HCT116 (cell line): Measurements from ENCODE around the gene AGPS. TPM values are rescaled to one million over a fixed set of nuclear protein-coding genes. Genes with fewer than 3 reads are reported as not detected.
A peak's percentile ranks its signal among the peaks of the same experiment; 100 is the strongest.

Experiments
- ATAC-seq: fragments of 200-7000 bp; cut with Tn5 transposase; 2 replicates; pipeline ENCODE4 v1.9.1; 2020; ENCODE audit warnings: mild to moderate bottlenecking, moderate library complexity
- BruUV-seq: library from RNA; stranded (reverse); fragments of 400-500 nt; replicated peaks from 2 replicates; lab custom pipeline; 2021; lab: Mats Ljungman, UMichigan
- CTCF ChIA-PET: fragments of 300-600 bp; sonication (Branson Sonifier 250); formaldehyde crosslinking; loops from one replicate; lab custom pipeline; 2021; ENCODE audit warnings: antibody characterized with exemption; lab: Charles Lee
- POLR2A ChIA-PET: fragments of 300-600, 350-600 bp; sonication (Branson Sonifier 250); formaldehyde crosslinking; loops from one replicate; lab custom pipeline; 2021; ENCODE audit warnings: antibody characterized with exemption; lab: Charles Lee
- RAD21 ChIA-PET, 2 experiments: fragments of 300-600 bp; sonication (Branson Sonifier 250); formaldehyde crosslinking; loops; one replicate each; lab custom pipeline; 2023; ENCODE audit warnings: low total read pairs in 2 of 2; ENCODE audit not compliant: uncharacterized antibody in 2 of 2, unreplicated experiment in 2 of 2, low non-redundant PET in 1 of 2; lab: Charles Lee
- DNase-seq: peaks from one replicate; pipeline ENCODE4 v3.0.0-alpha.2; 2010; ENCODE audit warnings: low read depth, low spot score
- H2AFZ ChIP-seq: fragments of 200-600 bp; shearing (Covaris generic), sonication (generic); 2 replicates; pipeline ENCODE4 v1.6.1; 2017; ENCODE audit warnings: low read depth, mixed run types, mixed read lengths, antibody characterized with exemption, low read length; ENCODE audit not compliant: poor library complexity, severe bottlenecking
- H3K27ac ChIP-seq: 2 replicates; pipeline ENCODE4 v1.5.1; 2012; ENCODE audit warnings: low read depth, low read length
- H3K27me3 ChIP-seq: fragments of 200-600 bp; sonication (generic); 2 replicates; pipeline ENCODE4 v1.6.1; 2016; ENCODE audit warnings: mixed run types, low read length, mixed read lengths; ENCODE audit not compliant: insufficient read depth
- H3K36me3 ChIP-seq, 2 experiments: fragments of 200-500 bp in 1 of 2; fragments of 200-600 bp in 1 of 2; sonication (Bioruptor generic) in 1 of 2; sonication (generic) in 1 of 2; 2 replicates each; pipeline versions ENCODE4 v1.5.1 to v1.6.1; 2014 to 2016; ENCODE audit warnings: low read length in 2 of 2, inconsistent platforms in 1 of 2, mixed read lengths in 1 of 2, mixed run types in 1 of 2; ENCODE audit not compliant: insufficient read depth in 2 of 2, control insufficient read depth in 1 of 2
- H3K4me1 ChIP-seq, 2 experiments: fragments of 200-600 bp in 1 of 2; sonication (generic) in 1 of 2; 2 replicates each; pipeline versions ENCODE4 v1.5.1 to v1.6.1; 2012 to 2017; ENCODE audit warnings: low read length in 2 of 2, inconsistent platforms in 1 of 2, mild to moderate bottlenecking in 1 of 2, mixed read lengths in 1 of 2, mixed run types in 1 of 2, moderate library complexity in 1 of 2; ENCODE audit not compliant: insufficient read depth in 2 of 2, control insufficient read depth in 1 of 2
- H3K4me2 ChIP-seq: fragments of 200-600 bp; sonication (generic); 2 replicates; pipeline ENCODE4 v1.6.1; 2017; ENCODE audit warnings: mixed run types, low read length, mixed read lengths
- H3K4me3 ChIP-seq, 2 experiments: fragments of 200-600 bp in 1 of 2; sonication (generic) in 1 of 2; replicated peaks in 1 of 2; 2 replicates each; pipeline ENCODE4 v1.5.1; 2011 to 2016; ENCODE audit warnings: low read length in 2 of 2, control low read depth in 1 of 2, low read depth in 1 of 2, mild to moderate bottlenecking in 1 of 2, mixed read lengths in 1 of 2, mixed run types in 1 of 2
- H3K79me2 ChIP-seq: fragments of 200-600 bp; sonication (generic); 2 replicates; pipeline ENCODE4 v1.6.1; 2017; ENCODE audit warnings: mild to moderate bottlenecking, mixed run types, low read length, moderate library complexity, mixed read lengths; ENCODE audit not compliant: insufficient read depth
- H3K9ac ChIP-seq: fragments of 200-600 bp; sonication (generic); 2 replicates; pipeline ENCODE4 v1.6.1; 2016; ENCODE audit warnings: low read length, mixed read lengths
- H3K9me2 ChIP-seq: fragments of 200-600 bp; sonication (generic), shearing (Covaris generic); 2 replicates; pipeline ENCODE4 v1.6.1; 2017; ENCODE audit warnings: mixed run types, mild to moderate bottlenecking, moderate library complexity; ENCODE audit not compliant: insufficient read depth
- H3K9me3 ChIP-seq, 2 experiments: fragments of 200-500 bp in 1 of 2; fragments of 200-600 bp in 1 of 2; sonication (Bioruptor generic) in 1 of 2; sonication (generic) in 1 of 2; 2 replicates each; pipeline ENCODE4 v1.6.1; 2014 to 2017; ENCODE audit warnings: low read length in 2 of 2, mixed read lengths in 2 of 2, inconsistent platforms in 1 of 2, low read depth in 1 of 2, mild to moderate bottlenecking in 1 of 2, mixed run types in 1 of 2, moderate library complexity in 1 of 2; ENCODE audit not compliant: control insufficient read depth in 1 of 2, insufficient read depth in 1 of 2
- H4K20me1 ChIP-seq: fragments of 200-600 bp; sonication (generic), shearing (Covaris generic); 2 replicates; pipeline ENCODE4 v1.6.1; 2017; ENCODE audit warnings: mixed run types, mild to moderate bottlenecking, moderate library complexity; ENCODE audit not compliant: insufficient read depth
- CTCF ChIP-seq, 3 experiments: fragments of 200-600 bp in 1 of 3; sonication (generic) in 1 of 3; IDR thresholded peaks in 2 of 3; conservative IDR thresholded peaks in 1 of 3; 2 replicates each; pipeline ENCODE4 v1.5.1; 2012 to 2017; ENCODE audit warnings: low read depth in 2 of 3, low read length in 2 of 3, antibody characterized with exemption in 1 of 3, borderline replicate concordance in 1 of 3, control low read depth in 1 of 3, mild to moderate bottlenecking in 1 of 3, mixed read lengths in 1 of 3, mixed run types in 1 of 3, moderate library complexity in 1 of 3; ENCODE audit not compliant: insufficient read depth in 1 of 3
- EGR1 ChIP-seq: IDR thresholded peaks from 2 replicates; pipeline ENCODE4 v1.6.1; 2012; ENCODE audit warnings: low read depth
- FOSL1 ChIP-seq: IDR thresholded peaks from 2 replicates; pipeline ENCODE4 v1.6.1; 2012; ENCODE audit warnings: low read depth
- POLR2AphosphoS5 ChIP-seq: IDR thresholded peaks from 2 replicates; pipeline ENCODE4 v1.6.1; 2011; ENCODE audit warnings: mild to moderate bottlenecking, low read depth, low read length, moderate library complexity
- SIN3A ChIP-seq: IDR thresholded peaks from 2 replicates; pipeline ENCODE4 v1.6.1; 2012; ENCODE audit warnings: low read depth
- ZBTB33 ChIP-seq: IDR thresholded peaks from 2 replicates; pipeline ENCODE4 v1.6.1; 2011; ENCODE audit warnings: mild to moderate bottlenecking, low read length, moderate library complexity; ENCODE audit not compliant: insufficient replicate concordance; ENCODE audit errors: extremely low read depth
- intact Hi-C: fragments of 100-400 bp; cut with micrococcal nuclease; formaldehyde crosslinking; loops from 2 replicates; pipeline ENCODE4 v1.10.0; 2022
- total RNA-seq: library from RNA; stranded (reverse); gene quantifications from one replicate; pipeline ENCODE4 v1.2.1, GENCODE V29; 2021; ENCODE audit not compliant: unreplicated experiment
- TF ChIP-seq, protein P1 (sequence below): IDR thresholded peaks from 2 replicates; pipeline ENCODE4 v1.6.1; 2012; ENCODE audit warnings: low read depth

AGPS gene
- total RNA-seq, 1 experiment from 2014 or later = 66.6 TPM

DNA sequence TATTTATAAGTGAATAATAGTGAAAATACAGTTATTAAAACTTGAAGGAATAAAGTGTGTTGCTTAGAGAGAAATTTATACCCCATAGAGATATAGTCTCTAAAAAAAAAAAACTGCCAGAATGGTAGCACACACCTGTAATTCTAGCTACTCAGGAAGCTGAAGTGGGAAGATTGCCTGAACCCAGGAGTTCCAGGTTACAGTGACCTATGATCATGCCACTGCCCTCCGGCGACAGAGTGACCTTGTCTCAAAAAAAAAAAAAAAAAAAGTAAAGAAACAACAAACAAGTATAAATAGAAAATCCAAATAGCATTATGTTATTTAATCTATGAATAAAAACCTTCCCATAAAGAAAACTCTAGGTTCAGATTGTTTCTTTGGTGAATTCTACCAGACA lies 7.4 kb upstream of the AGPS start:
- H3K79me2 ChIP-seq = no peaks in the 10 kb centered on the region
- no peak for ATAC-seq
- no peak overlapping the region for H2AFZ ChIP-seq
- no peaks in the 10 kb centered on the region for H3K27me3 ChIP-seq
- ChIA-PET POLR2A (no interaction called here), CTCF (no interaction called here), RAD21 (no interaction called here)
- no peaks in the 10 kb centered on the region for H3K9me2 ChIP-seq
- H3K36me3 ChIP-seq = no peaks in the 10 kb centered on the region
- no TSS peak for BruUV-seq
- no peak overlapping the region for H3K4me2 ChIP-seq
- H3K4me1 ChIP-seq = no peaks in the 10 kb centered on the region
- no peak for TF ChIP-seq CTCF (IDR thresholded peaks at IDR 0.05 in 2 of 3, conservative IDR thresholded peaks at IDR 0.05 in 1 of 3; ENCODE audit: borderline replicate concordance in 1 of 3, insufficient read depth in 1 of 3, low read depth in 2 of 3, low read length in 2 of 3)
- intact Hi-C loops = no loop called here
- H3K9me3 ChIP-seq = no peaks in the 10 kb centered on the region
- DNase-seq = no peak
- H3K9ac ChIP-seq = no peak overlapping the region
- no peak overlapping the region for H3K4me3 ChIP-seq
- no peaks in the 10 kb centered on the region for H4K20me1 ChIP-seq
- no peak overlapping the region for H3K27ac ChIP-seq

GRCh38 chr2:177391822-177392372 lies 676 bp upstream of the AGPS start:
- TF ChIP-seq FOSL1 = no peak
- TF ChIP-seq EGR1 = no peak
- no peak for TF ChIP-seq SIN3A
- TF ChIP-seq POLR2AphosphoS5 = no peak
- TF ChIP-seq, protein P1, sequence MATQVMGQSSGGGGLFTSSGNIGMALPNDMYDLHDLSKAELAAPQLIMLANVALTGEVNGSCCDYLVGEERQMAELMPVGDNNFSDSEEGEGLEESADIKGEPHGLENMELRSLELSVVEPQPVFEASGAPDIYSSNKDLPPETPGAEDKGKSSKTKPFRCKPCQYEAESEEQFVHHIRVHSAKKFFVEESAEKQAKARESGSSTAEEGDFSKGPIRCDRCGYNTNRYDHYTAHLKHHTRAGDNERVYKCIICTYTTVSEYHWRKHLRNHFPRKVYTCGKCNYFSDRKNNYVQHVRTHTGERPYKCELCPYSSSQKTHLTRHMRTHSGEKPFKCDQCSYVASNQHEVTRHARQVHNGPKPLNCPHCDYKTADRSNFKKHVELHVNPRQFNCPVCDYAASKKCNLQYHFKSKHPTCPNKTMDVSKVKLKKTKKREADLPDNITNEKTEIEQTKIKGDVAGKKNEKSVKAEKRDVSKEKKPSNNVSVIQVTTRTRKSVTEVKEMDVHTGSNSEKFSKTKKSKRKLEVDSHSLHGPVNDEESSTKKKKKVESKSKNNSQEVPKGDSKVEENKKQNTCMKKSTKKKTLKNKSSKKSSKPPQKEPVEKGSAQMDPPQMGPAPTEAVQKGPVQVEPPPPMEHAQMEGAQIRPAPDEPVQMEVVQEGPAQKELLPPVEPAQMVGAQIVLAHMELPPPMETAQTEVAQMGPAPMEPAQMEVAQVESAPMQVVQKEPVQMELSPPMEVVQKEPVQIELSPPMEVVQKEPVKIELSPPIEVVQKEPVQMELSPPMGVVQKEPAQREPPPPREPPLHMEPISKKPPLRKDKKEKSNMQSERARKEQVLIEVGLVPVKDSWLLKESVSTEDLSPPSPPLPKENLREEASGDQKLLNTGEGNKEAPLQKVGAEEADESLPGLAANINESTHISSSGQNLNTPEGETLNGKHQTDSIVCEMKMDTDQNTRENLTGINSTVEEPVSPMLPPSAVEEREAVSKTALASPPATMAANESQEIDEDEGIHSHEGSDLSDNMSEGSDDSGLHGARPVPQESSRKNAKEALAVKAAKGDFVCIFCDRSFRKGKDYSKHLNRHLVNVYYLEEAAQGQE = no peak
- no peak for TF ChIP-seq ZBTB33
- peak overlapping the region; percentile 86 for H3K9ac ChIP-seq
- TSS peak; percentile 60 for BruUV-seq
- no peaks in the 10 kb centered on the region for H3K9me2 ChIP-seq
- H3K9me3 ChIP-seq = no peaks in the 10 kb centered on the region
- ChIA-PET CTCF (no interaction called here), RAD21 (no interaction called here), POLR2A (interaction anchor here (1.0 to 1.9 kb wide), 5 partner anchors 10 to 127 kb away, joined by 3 to 5 read pairs (median 4); partner anchors contain the start of gene NFE2L2)
- H3K79me2 ChIP-seq = peaks cover 41% of the 10 kb centered on the region
- intact Hi-C loops = loop anchor here (5.0 kb wide), 1 partner anchor 225 kb away; no protein-coding TSS in a partner anchor
- ATAC-seq = no peak
- H4K20me1 ChIP-seq = no peaks in the 10 kb centered on the region
- peak overlapping the region; percentile 67; the same call in 1 of the 2 replicates for H3K27ac ChIP-seq
- no peaks in the 10 kb centered on the region for H3K27me3 ChIP-seq
- H2AFZ ChIP-seq = peak overlapping the region; percentile 39
- peak overlapping the region; percentile 89 for H3K4me2 ChIP-seq
- peak overlapping the region; percentile 87 to 88 for H3K4me3 ChIP-seq
- DNase-seq = no peak
- H3K4me1 ChIP-seq = peaks cover 11 to 46% of the 10 kb centered on the region in 2 experiments
- no peaks in the 10 kb centered on the region for H3K36me3 ChIP-seq
